SK-N-MC (cell line): ENCODE measurements around the gene GET4.

ENCODE experiments used
- EZH2 ChIP-seq: fragments of 200-600 bp; sonication (generic); IDR thresholded peaks from one replicate; pipeline ENCODE4 v1.6.1; 2017; ENCODE audit warnings: antibody characterized with exemption
- FOXP2 ChIP-seq: optimal IDR thresholded peaks from 2 replicates; pipeline ENCODE3; 2011; ENCODE audit warnings: mild to moderate bottlenecking, moderate library complexity; ENCODE audit not compliant: insufficient read depth; ENCODE audit errors: extremely low read length, control extremely low read depth
- POLR2AphosphoS5 ChIP-seq: IDR thresholded peaks from 2 replicates; pipeline ENCODE4 v1.6.1; 2012; ENCODE audit warnings: mild to moderate bottlenecking, low read depth, low read length, borderline replicate concordance

- TF ChIP-seq POLR2AphosphoS5 (no peak), EZH2 (no peak), FOXP2 (no peak)
Observed at GRCh38 chr7:859359-860030, 16.9 kb upstream of the GET4 start.
